GM19025 (cell line): ENCODE data around the gene IRX5.

Experiments used
- ATAC-seq: cut with Tn5 transposase; IDR thresholded peaks from one replicate; pipeline ENCODE4 v1.9.1; 2021; ENCODE audit warnings: mild to moderate bottlenecking, low read depth, moderate library complexity; ENCODE audit not compliant: unreplicated experiment

Gene IRX5

GRCh38 chr16:54944002-54944401, 13.3 kb downstream of the IRX5 start:
- ATAC-seq = no peak

- ATAC-seq = no peak
These were observed 14.4 kb downstream of the IRX5 start for GRCh38 chr16:54945063-54945462.

- no peak for ATAC-seq
These were observed 16.2 kb downstream of the IRX5 start for GRCh38 chr16:54946909-54947308.

- no peak for ATAC-seq
These were observed 17.0 kb downstream of the IRX5 start for GRCh38 chr16:54947616-54948015.

GRCh38 chr16:54952195-54952594, 21.5 kb downstream of the IRX5 start:
- ATAC-seq = no peak

GRCh38 chr16:54953461-54953860, 22.8 kb downstream of the IRX5 start:
- no peak for ATAC-seq

GRCh38 chr16:54954220-54954619, 23.6 kb downstream of the IRX5 start:
- no peak for ATAC-seq

- no peak for ATAC-seq
These were observed 25.1 kb downstream of the IRX5 start for GRCh38 chr16:54955757-54956156.

- ATAC-seq = no peak
These were observed 26.9 kb downstream of the IRX5 start for GRCh38 chr16:54957403-54958166.

- no peak for ATAC-seq
These were observed 31.4 kb downstream of the IRX5 start for GRCh38 chr16:54962045-54962444.

GRCh38 chr16:54964239-54964638, 33.6 kb downstream of the IRX5 start:
- no peak for ATAC-seq

GRCh38 chr16:54965464-54965863, 34.8 kb downstream of the IRX5 start:
- ATAC-seq = no peak

- no peak for ATAC-seq
These were observed 37.3 kb downstream of the IRX5 start for GRCh38 chr16:54968011-54968410.

GRCh38 chr16:54968784-54969183, 38.1 kb downstream of the IRX5 start:
- no peak for ATAC-seq

- ATAC-seq = no peak
These were observed 39.4 kb downstream of the IRX5 start for GRCh38 chr16:54970016-54970415.

- ATAC-seq = no peak
These were observed 43.7 kb downstream of the IRX5 start for GRCh38 chr16:54974367-54974766.

- no peak for ATAC-seq
These were observed 46.1 kb downstream of the IRX5 start for GRCh38 chr16:54976651-54977200.

- no peak for ATAC-seq
These were observed 46.5 kb downstream of the IRX5 start for GRCh38 chr16:54977211-54977610.

GRCh38 chr16:54980821-54981220, 50.2 kb downstream of the IRX5 start:
- no peak for ATAC-seq
